Left ventricle myocardium inferior (tissue), 1 donor: ENCODE results near the gene NTRK3. TPM values are rescaled to one million over a fixed set of nuclear protein-coding genes. Genes with fewer than 3 reads are reported as not detected.

Source experiments
- DNase-seq: peaks from one replicate; pipeline ENCODE4 v3.0.0-alpha.2; 2020
- H3K27ac ChIP-seq: fragments of 200-600 bp; replicated peaks from 2 replicates; pipeline ENCODE4 v1.8.0; 2021
- H3K27me3 ChIP-seq: fragments of 200-600 bp; 2 replicates; pipeline ENCODE4 v1.8.0; 2021; ENCODE audit warnings: low read depth
- H3K36me3 ChIP-seq: fragments of 200-600 bp; 2 replicates; pipeline ENCODE4 v1.8.0; 2021
- H3K4me1 ChIP-seq: fragments of 200-600 bp; 2 replicates; pipeline ENCODE4 v1.8.0; 2021
- H3K4me3 ChIP-seq: fragments of 200-600 bp; 2 replicates; pipeline ENCODE4 v1.8.0; 2021; ENCODE audit warnings: mild to moderate bottlenecking, moderate library complexity
- H3K9me3 ChIP-seq: fragments of 200-600 bp; replicated peaks from 2 replicates; pipeline ENCODE4 v1.8.0; 2021
- intact Hi-C: fragments of 100-400 bp; cut with micrococcal nuclease; formaldehyde crosslinking; loops from one replicate; pipeline ENCODE4 v1.11.0; 2022
- long read RNA-seq: library from polyadenylated mRNA; unstranded; transcript quantifications from one replicate; pipeline ENCODE4 v2.0.0, GENCODE V29; 2021
- total RNA-seq: library from RNA; stranded (reverse); fragmentation: NEBNext Ultra II Directional; extraction: Animal tissue kit (Norgen Biotek cat#: 25700); gene quantifications from one replicate; pipeline ENCODE4 v1.2.1, GENCODE V29; 2021
- TF ChIP-seq, protein P1 (sequence below): fragments of 200-600 bp; IDR thresholded peaks from 2 replicates; pipeline ENCODE4 v1.8.0; 2021; ENCODE audit warnings: antibody characterized with exemption, mild to moderate bottlenecking, borderline replicate concordance
- donor health status: DM: no; HTN: yes; CAD: no; lungs with severe emphysema.

NTRK3 gene
- 1.6 TPM for total RNA-seq
- long read RNA-seq = 0 reads

- Histone ChIP-seq H3K4me3 (peak within 1 kb of the TSS; percentile 67), H3K27me3 (peaks cover 87% of the 10 kb centered on the region), H3K9me3 (no peaks in the 10 kb centered on the region), H3K36me3 (no peaks in the 10 kb centered on the region), H3K27ac (peak within 1 kb of the TSS; percentile 23), H3K4me1 (peaks cover 29% of the 10 kb centered on the region)
- TF ChIP-seq, protein P1, sequence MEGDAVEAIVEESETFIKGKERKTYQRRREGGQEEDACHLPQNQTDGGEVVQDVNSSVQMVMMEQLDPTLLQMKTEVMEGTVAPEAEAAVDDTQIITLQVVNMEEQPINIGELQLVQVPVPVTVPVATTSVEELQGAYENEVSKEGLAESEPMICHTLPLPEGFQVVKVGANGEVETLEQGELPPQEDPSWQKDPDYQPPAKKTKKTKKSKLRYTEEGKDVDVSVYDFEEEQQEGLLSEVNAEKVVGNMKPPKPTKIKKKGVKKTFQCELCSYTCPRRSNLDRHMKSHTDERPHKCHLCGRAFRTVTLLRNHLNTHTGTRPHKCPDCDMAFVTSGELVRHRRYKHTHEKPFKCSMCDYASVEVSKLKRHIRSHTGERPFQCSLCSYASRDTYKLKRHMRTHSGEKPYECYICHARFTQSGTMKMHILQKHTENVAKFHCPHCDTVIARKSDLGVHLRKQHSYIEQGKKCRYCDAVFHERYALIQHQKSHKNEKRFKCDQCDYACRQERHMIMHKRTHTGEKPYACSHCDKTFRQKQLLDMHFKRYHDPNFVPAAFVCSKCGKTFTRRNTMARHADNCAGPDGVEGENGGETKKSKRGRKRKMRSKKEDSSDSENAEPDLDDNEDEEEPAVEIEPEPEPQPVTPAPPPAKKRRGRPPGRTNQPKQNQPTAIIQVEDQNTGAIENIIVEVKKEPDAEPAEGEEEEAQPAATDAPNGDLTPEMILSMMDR = no peak
- DNase-seq = no peak
- intact Hi-C loops = no loop called here
These were observed at the start of gene NTRK3 for GRCh38 chr15:88256279-88257230. NTRK3 (minus strand) TSS chr15:88256739; CDS start chr15:88256153, 586 bp downstream.

- intact Hi-C loops = no loop called here
These were observed 46.9 kb upstream of the NTRK3 start for GRCh38 chr15:88303395-88303794.

GRCh38 chr15:88302373-88302772 is 45.8 kb upstream of the NTRK3 start:
- H3K9me3 ChIP-seq = no peaks in the 10 kb centered on the region
- no peaks in the 10 kb centered on the region for H3K36me3 ChIP-seq
- no peak overlapping the region for H3K4me3 ChIP-seq
- no peak for DNase-seq
- H3K27ac ChIP-seq = no peak overlapping the region
- no peaks in the 10 kb centered on the region for H3K4me1 ChIP-seq
- H3K27me3 ChIP-seq = peaks cover 76% of the 10 kb centered on the region
- TF ChIP-seq, protein P1 = no peak
- intact Hi-C loops = no loop called here

More at GRCh38 chr15:88303395-88303794, 46.9 kb upstream of the NTRK3 start:
- H3K9me3 ChIP-seq = no peaks in the 10 kb centered on the region
- TF ChIP-seq, protein P1 = no peak
- H3K27me3 ChIP-seq = peaks cover 79% of the 10 kb centered on the region
- no peak overlapping the region for H3K4me3 ChIP-seq
- no peak for DNase-seq
- H3K4me1 ChIP-seq = no peaks in the 10 kb centered on the region
- no peaks in the 10 kb centered on the region for H3K36me3 ChIP-seq
- H3K27ac ChIP-seq = no peak overlapping the region

DNA sequence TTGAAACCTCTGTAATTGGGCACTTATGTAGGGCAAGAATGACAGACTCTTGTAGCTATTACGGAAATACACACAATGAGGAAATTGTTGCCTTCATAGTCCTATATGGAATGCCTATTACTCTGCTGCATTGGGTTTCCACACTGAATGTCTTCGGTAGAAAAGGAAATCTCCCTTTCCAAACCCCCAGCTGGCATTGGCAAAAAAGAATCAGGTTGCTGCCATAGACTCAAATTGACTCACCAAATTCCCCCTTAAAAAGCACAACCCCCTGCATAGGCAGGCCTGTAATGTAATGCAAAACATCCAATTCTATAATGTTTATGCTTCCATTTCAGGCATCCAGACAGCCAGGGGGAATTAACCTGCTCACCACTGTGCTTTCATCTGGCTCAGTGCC is 44.8 kb upstream of the NTRK3 start:
- intact Hi-C loops = no loop called here

GRCh38 chr15:88300861-88301260 is 44.3 kb upstream of the NTRK3 start:
- Histone ChIP-seq H3K9me3 (no peaks in the 10 kb centered on the region), H3K27me3 (peaks cover 67% of the 10 kb centered on the region), H3K4me1 (no peaks in the 10 kb centered on the region), H3K4me3 (no peak overlapping the region), H3K27ac (no peak overlapping the region), H3K36me3 (no peaks in the 10 kb centered on the region)
- no peak for DNase-seq
- TF ChIP-seq, protein P1 = no peak
- intact Hi-C loops = no loop called here

More for the DNA sequence above, 44.8 kb upstream of the NTRK3 start:
- H3K27ac ChIP-seq = no peak overlapping the region
- H3K9me3 ChIP-seq = no peaks in the 10 kb centered on the region
- H3K4me1 ChIP-seq = no peaks in the 10 kb centered on the region
- TF ChIP-seq, protein P1 = no peak
- no peak overlapping the region for H3K4me3 ChIP-seq
- H3K27me3 ChIP-seq = peaks cover 71% of the 10 kb centered on the region
- no peaks in the 10 kb centered on the region for H3K36me3 ChIP-seq
- no peak for DNase-seq
